Type B pancreatic cell (in vitro differentiated cells): ENCODE data around the gene ZNF100. TPM values are rescaled to one million over a fixed set of nuclear protein-coding genes. Genes with fewer than 3 reads are reported as not detected.
"Not testable (repeated sequence)": the region's sequence is repeated elsewhere in the genome, so short reads cannot be mapped to it uniquely, and the experiment has no call there.

Experiments used
- DNase-seq: peaks from one replicate; pipeline ENCODE4 v3.0.0; 2021; ENCODE audit warnings: mixed read lengths; ENCODE audit not compliant: unreplicated experiment; ENCODE audit errors: extremely low spot score
- H3K27ac Mint-ChIP-seq: 2 replicates; pipeline ENCODE4 v1.8.0; 2021; ENCODE audit warnings: mild to moderate bottlenecking, mixed read lengths
- H3K27me3 Mint-ChIP-seq: 2 replicates; pipeline ENCODE4 v1.8.0; 2021; ENCODE audit warnings: mixed read lengths
- H3K36me3 Mint-ChIP-seq: 2 replicates; pipeline ENCODE4 v1.8.0; 2021; ENCODE audit warnings: mixed read lengths
- H3K4me1 Mint-ChIP-seq: one replicate; pipeline ENCODE4 v1.8.0; 2021; ENCODE audit warnings: mixed read lengths; ENCODE audit not compliant: unreplicated experiment
- H3K4me3 Mint-ChIP-seq: 2 replicates; pipeline ENCODE4 v1.8.0; 2021; ENCODE audit warnings: mild to moderate bottlenecking, mixed read lengths
- H3K9me3 Mint-ChIP-seq: 2 replicates; pipeline ENCODE4 v1.8.0; 2021; ENCODE audit warnings: mixed read lengths
- total RNA-seq: library from RNA; stranded (reverse); gene quantifications from 2 replicates; pipeline ENCODE4 v1.2.1, GENCODE V29; 2021; ENCODE audit warnings: low replicate concordance
- TF ChIP-seq, protein P1 (sequence below): fragments of 200-600 bp; sonication (generic); conservative IDR thresholded peaks from 2 replicates; pipeline ENCODE4 v1.5.0; 2021; ENCODE audit warnings: antibody characterized with exemption, mild to moderate bottlenecking

Gene ZNF100
- total RNA-seq, 1 donor from 2014 or later = 19.8 TPM

DNA sequence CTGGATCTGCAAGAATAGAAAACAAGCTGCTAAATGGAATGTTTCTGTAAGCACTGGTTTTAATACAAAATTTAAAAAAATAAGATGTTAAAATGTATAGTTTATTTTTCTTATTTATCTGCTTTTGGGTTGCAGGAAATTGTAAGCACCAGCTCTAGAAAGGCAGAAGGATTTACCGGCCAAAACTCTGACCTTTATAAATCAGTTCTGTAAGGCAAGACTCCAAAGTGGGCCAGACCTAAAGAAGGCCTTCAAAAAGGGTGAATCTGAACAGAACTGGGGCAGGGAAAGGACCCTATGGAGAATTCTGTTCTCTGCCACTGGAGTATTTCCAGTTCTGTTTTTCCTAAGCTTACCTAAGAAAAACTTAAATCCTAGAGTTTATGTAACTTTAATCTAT is 19.3 kb downstream of the ZNF100 start:
- TF ChIP-seq, protein P1, sequence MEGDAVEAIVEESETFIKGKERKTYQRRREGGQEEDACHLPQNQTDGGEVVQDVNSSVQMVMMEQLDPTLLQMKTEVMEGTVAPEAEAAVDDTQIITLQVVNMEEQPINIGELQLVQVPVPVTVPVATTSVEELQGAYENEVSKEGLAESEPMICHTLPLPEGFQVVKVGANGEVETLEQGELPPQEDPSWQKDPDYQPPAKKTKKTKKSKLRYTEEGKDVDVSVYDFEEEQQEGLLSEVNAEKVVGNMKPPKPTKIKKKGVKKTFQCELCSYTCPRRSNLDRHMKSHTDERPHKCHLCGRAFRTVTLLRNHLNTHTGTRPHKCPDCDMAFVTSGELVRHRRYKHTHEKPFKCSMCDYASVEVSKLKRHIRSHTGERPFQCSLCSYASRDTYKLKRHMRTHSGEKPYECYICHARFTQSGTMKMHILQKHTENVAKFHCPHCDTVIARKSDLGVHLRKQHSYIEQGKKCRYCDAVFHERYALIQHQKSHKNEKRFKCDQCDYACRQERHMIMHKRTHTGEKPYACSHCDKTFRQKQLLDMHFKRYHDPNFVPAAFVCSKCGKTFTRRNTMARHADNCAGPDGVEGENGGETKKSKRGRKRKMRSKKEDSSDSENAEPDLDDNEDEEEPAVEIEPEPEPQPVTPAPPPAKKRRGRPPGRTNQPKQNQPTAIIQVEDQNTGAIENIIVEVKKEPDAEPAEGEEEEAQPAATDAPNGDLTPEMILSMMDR = no peak
- Mint-ChIP-seq H3K27me3 (no peaks in the 10 kb centered on the region), H3K4me3 (no peak overlapping the region), H3K9me3 (no peaks in the 10 kb centered on the region), H3K36me3 (peaks cover 65% of the 10 kb centered on the region), H3K4me1 (no peaks in the 10 kb centered on the region), H3K27ac (no peak overlapping the region)
- DNase-seq = no peak

DNA sequence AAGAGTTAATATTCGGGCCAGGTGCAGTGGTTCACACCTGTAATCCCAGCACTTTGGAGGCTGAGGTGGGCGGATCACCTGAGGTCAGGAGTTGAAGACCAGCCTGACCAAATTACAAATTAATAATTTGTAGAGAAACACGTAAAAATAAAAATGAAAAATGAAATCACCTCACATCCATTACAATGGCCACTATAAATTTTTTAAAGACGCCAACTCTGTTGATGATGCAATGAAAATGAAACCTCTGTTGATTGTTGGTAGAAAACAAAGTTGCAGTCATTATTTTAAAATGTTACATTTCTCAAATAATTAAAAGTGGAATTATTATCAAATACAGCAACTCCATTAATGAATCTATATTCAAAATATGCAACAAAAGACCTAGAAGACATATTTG is 26.8 kb downstream of the ZNF100 start:
- no peak for DNase-seq
- no peaks in the 10 kb centered on the region for H3K27me3 Mint-ChIP-seq
- no peak overlapping the region for H3K4me3 Mint-ChIP-seq
- H3K36me3 Mint-ChIP-seq = peaks cover 62% of the 10 kb centered on the region
- TF ChIP-seq, protein P1 = no peak
- H3K4me1 Mint-ChIP-seq = no peaks in the 10 kb centered on the region
- H3K9me3 Mint-ChIP-seq = peaks cover 5% of the 10 kb centered on the region
- H3K27ac Mint-ChIP-seq = no peak overlapping the region

DNA sequence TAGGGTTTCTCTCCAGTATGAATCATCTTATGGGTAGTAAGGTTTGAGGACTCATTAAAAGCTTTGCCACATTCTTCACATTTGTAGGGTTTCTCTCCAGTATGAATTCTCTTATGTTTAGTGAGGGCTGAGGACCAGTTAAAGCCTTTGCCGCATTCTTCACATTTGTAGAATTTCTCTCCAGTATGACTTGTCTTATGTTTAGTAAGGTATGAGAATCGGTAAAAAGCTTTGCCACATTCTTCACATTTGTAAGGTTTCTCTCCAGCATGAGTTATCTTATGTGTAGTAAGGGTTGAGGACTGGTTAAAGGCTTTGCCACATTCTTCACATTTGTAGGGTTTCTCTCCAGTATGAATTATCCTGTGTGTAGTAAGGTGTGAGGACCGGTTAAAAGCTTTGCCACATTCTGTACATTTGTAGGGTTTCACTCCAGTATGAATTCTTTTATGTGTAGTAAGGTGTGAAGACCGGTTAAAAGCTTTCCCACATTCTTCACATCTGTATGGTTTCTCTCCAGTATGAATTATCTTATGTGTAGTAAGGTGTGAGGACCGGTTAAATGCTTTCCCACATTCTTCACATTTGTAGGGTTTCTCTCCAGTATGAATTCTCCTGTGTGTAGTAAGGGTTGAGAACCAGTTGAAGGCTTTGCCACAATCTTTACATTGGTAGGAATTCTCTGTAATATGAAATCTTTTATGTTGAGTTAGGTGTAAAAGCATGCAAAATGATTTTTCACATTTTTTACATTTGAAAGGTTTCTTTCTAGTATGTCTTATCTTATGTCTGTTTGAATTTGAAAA is 40.2 kb downstream of the ZNF100 start:
- DNase-seq, H3K27ac Mint-ChIP-seq, H3K27me3 Mint-ChIP-seq, H3K4me3 Mint-ChIP-seq, H3K4me1 Mint-ChIP-seq: not testable (repeated sequence)
- Mint-ChIP-seq H3K9me3 (peaks cover 14% of the 10 kb centered on the region), H3K36me3 (peaks cover 41% of the 10 kb centered on the region)

DNA sequence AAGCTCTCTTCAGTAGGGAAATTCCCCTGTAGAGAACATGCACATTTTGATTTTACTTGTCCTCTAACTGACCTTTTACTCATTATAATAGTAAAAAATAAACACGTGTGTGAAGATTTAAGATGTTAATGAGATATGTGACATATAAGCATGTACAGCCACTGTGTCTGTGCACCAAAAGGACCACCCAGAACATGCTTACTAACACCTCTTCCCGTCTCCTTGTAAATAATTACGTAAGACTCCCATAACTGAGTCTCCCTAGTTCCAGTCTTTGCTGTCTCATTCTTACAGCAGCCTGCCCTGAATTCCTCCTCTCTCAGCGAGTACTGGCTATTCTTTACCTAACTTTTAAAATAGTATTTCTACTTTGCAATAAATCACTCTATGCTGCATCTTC is 53.6 kb downstream of the ZNF100 start:
- H3K4me3 Mint-ChIP-seq = no peak overlapping the region
- no peaks in the 10 kb centered on the region for H3K36me3 Mint-ChIP-seq
- TF ChIP-seq, protein P1 = no peak
- no peaks in the 10 kb centered on the region for H3K4me1 Mint-ChIP-seq
- H3K27me3 Mint-ChIP-seq = no peaks in the 10 kb centered on the region
- DNase-seq = no peak
- H3K9me3 Mint-ChIP-seq = no peaks in the 10 kb centered on the region
- no peak overlapping the region for H3K27ac Mint-ChIP-seq

DNA sequence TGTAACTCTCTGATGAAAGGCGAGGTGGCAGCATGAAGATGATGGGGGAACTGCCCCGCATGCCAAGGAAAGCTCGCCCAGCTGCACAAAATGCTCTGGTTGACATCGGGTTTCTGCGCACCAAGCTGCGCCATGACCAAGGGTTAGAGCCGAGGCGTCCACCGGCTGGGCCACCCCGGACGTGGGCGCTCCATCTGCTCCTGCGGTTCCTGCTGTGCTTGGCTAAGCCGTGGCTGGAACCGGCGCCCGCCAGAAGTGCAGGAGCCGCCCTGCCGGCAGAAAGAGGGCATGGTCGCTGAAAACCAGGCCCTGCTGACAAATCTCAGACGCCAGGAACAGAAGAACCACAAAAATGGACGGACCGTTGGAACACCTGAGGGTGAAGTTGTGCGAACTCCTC is 57.9 kb downstream of the ZNF100 start:
- Mint-ChIP-seq H3K4me3 (no peak overlapping the region), H3K27ac (no peak overlapping the region), H3K36me3 (no peaks in the 10 kb centered on the region), H3K27me3 (no peaks in the 10 kb centered on the region), H3K9me3 (peaks cover 5% of the 10 kb centered on the region), H3K4me1 (no peaks in the 10 kb centered on the region)
- DNase-seq = no peak
- TF ChIP-seq, protein P1 = no peak

DNA sequence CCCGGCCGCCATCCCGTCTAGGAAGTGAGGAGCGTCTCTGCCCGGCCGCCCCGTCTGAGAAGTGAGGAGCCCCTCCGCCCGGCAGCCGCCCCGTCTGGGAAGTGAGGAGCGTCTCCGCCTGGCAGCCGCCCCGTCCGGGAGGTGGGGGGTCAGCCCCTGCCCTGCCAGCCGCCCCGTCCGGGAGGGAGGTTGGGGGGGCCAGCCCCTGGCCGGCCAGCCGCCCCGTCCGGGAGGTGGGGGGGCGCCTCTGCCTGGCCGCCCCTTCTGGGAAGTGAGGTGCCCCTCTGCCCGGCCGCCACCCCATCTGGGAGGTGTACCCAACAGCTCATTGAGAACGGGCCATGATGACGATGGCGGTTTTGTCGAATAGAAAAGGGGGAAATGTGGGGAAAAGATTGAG is 59.5 kb downstream of the ZNF100 start:
- not testable (repeated sequence) for H3K27ac Mint-ChIP-seq, H3K27me3 Mint-ChIP-seq, H3K4me3 Mint-ChIP-seq, H3K36me3 Mint-ChIP-seq, H3K9me3 Mint-ChIP-seq, H3K4me1 Mint-ChIP-seq, DNase-seq
